HTERT RPE-1 (cell line): ENCODE measurements around the gene LIN7B.

Experiments
- in situ Hi-C: fragments of 300-500 bp; cut with MboI; formaldehyde crosslinking; loops from 4 replicates; pipeline ENCODE4 v1.14.3; 2020; ENCODE audit warnings: low sequenced_read_pairs

The LIN7B gene

GRCh38 chr19:49094505-49095482 is 19.4 kb upstream of the LIN7B start:
- in situ Hi-C loops, result no loop called here

- in situ Hi-C loops, result no loop called here
These were observed 16.5 kb upstream of the LIN7B start for GRCh38 chr19:49097453-49098288.

DNA sequence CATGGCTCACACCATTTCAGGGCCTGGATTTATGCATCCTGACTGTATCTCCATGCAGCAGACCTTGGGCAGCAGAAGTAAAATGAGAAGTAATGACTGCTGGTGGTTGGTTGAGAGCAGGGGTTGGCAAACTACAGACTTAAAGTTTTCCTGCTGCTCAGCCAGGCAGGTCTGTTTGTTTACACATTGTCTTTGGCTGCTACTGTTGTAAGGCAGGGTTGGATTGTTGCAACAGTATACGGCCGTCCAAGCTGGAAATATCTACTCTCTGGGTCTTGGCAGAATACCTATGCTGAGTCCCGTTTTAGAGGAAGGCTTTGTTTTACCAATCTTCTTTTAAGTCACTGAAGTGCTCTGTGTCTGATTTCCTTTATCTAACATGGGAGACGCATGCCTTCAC is 15.4 kb upstream of the LIN7B start:
- in situ Hi-C loops, result no loop called here

DNA sequence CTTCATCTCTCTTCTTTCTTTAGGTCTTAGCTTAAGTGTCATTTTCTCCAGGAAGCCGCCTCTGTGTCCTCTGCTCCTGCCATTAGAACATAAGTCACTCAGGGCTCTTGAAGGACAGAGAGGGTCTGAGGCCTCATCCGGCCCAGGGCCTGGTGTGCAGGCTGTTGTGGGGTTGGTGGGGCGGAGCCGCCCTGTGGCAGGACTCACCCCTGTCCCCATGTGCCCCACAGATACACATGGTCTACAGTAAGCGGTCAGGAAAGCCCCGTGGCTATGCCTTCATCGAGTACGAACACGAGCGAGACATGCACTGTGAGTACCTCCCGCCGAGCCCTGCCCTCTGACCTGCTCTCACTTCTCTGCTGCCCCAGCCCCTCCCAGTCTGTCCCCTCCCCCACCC is 13.0 kb upstream of the LIN7B start:
- in situ Hi-C loops, result no loop called here

GRCh38 chr19:49102303-49102702 is 11.9 kb upstream of the LIN7B start:
- in situ Hi-C loops, result no loop called here

DNA sequence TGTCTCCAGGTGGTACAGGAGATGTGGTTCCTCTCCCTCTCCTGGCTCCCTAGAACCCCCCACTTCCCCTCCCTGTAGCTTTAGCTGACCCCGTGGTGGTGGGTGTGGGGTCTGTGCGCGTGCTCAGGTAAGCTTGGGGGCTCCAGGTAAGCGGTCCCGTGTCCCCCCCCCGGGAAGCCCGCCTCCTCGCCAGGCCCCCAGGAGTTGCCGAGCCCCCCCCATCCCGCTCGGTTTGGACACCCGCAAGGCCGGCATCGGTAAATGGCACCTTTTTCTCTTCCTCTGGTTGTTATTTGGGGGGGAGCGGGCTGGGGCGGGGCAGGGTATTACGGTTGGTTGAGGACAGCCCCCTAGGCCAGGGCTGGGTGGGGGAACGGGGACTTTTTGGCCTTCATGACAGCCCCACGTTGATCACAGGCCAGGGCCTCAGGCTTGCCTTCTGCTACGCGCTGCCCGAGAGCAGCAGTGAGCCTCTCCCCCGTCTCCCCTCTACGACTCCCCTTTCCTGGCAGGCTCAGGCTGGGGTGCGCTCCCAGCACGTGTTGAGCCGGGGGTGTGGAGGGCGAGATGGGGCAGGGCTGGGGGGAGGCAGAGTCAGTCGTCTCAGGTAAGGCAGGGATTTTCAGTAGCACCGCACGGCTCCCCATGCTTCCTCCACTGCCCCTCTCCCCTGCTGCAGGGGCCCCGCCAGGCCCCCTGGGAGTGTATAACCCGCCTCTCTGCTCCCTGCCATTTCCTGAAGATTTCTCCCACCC is 10.7 kb upstream of the LIN7B start:
- in situ Hi-C loops, result no loop called here

GRCh38 chr19:49104229-49104864 is 9.8 kb upstream of the LIN7B start:
- in situ Hi-C loops, result no loop called here

DNA sequence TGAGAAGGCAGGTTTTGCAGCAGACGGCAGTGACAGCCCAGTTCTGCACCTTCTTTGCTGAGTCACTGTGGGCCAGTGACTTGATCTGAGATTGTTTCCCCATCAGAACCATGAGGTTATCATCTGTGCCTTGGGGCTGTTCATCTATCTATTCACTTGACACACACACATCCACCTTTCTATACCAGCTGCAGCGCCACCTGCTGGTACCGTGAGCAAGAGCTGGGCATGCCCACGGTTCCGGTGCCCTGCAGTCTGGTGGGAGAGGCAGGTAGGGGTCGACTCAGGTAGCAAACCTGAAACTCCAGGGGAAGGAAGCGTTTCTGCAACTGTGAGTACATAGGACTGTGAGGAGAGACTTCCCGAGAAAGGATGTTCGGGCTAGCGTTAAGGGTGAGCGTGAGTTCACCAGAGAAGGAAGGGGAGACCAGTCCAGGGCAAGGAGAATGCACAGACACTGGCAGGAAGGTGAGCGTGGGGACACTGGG is 7.5 kb upstream of the LIN7B start:
- in situ Hi-C loops, result no loop called here

DNA sequence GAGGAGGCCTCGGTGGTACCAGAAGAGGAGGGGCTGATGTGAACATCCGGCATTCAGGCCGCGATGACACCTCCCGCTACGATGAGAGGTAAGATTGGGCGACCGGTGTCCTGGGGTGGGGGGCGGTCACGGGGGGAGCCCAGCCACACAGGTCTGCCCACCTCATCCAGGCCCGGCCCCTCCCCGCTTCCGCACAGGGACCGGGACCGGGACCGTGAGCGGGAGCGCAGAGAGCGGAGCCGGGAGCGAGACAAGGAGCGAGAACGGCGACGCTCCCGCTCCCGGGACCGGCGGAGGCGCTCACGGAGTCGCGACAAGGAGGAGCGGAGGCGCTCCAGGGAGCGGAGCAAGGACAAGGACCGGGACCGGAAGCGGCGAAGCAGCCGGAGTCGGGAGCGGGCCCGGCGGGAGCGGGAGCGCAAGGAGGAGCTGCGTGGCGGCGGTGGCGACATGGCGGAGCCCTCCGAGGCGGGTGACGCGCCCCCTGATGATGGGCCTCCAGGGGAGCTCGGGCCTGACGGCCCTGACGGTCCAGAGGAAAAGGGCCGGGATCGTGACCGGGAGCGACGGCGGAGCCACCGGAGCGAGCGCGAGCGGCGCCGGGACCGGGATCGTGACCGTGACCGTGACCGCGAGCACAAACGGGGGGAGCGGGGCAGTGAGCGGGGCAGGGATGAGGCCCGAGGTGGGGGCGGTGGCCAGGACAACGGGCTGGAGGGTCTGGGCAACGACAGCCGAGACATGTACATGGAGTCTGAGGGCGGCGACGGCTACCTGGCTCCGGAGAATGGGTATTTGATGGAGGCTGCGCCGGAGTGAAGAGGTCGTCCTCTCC is 6.3 kb upstream of the LIN7B start:
- in situ Hi-C loops, result no loop called here

DNA sequence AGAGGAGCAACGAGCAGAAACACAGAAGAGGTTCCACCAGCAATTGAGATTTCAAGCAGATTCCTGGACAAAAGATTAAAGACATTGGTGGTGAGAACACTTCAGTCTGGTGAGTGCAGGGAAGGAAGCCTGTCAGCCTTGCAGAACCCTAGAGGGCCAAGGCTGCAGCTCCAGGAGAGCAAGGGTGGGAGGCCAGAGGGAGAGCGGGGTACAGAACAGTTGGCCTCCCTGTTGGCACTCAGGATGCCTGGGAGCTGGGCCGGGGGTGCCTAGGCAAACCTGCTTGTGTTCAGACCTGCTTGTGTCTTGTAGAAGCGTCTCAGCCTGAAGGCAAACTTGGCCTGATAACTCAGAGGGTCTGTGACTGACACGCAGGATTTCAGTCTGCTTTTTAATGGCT is 5.1 kb upstream of the LIN7B start:
- in situ Hi-C loops, result no loop called here

DNA sequence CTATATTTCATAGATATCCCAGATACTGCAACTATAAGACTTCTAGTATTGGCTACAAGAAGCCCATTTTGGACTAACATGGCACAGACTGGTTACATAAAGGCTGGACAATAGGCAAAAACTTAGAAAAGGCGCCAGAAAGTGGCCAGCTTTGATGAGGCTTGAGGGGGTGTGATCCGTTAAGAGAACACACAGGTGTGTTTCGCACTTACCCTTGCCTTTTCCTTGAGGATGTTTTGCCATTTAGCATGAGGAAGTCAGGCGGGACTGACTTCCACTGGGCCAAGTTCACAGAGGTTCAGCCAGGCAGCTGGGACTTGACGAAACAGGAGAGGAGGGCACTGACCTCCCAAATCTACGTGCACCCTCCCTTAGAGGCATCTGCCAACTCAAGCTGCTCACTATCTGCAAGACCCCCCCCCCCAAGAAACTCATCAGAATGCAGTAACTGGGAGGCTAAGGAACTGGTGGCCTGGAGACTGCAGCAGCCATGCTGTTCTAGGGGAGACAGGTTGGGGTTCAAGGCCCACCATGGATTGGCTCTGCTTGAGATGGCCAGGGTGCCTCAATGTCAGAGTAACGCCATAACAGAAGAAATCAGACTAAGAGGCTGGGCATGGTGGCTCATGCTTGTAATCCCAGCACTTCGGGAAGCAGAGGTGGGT is 4.5 kb upstream of the LIN7B start:
- in situ Hi-C loops, result no loop called here

DNA sequence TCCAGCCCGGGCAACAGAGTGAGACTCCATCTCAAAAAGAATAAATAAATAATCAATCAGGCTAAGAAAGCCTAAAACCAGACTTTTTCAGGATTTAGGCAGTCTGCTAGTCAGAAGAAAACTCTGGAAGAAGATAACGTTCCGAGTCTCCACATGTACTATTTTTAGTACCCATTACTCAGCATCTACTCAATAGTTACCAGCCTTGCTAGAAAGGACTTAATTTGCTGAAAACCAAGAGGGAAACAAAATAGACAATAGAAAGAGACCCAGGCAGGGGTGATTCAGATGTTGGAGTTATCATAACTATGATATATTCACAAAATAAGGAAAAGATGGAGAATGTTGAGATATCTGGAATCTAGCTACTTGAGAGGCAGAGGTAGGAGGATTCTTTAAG is 3.6 kb upstream of the LIN7B start:
- in situ Hi-C loops, result no loop called here

DNA sequence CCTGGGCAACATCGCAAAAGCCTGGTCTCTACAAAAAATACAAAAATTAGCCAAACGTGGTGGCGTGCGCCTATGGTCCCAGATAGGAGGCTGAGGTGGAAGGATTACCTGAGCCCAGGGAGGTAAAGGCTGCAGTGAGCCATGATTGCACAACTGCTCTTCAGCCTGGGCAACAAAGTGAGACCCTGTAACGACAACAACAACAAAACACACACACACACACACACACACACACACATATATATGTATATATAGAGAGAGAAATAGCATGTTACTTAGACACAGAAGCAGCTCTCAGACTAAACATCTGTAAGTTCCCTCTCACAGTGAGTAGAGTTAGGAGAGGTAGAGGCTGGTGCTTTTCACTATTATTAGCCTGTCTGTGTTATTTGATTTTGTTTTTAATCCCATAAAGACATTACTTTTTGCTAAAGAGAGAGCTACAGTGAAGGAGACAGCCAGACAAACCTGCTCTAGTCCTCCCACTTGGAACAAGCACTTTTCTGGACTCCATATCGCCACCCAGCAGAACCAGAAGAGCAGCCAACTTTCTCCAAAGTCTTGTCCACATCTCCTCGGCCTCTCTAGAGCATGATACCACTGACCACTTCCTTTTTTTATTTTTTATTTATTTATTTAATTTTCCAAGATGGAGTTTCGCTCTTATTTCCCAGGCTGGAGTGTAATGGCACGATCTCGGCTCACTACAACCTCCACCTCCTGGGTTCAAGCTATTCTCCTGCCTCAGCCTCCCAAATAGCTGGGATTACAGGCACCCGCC is 2.8 kb upstream of the LIN7B start:
- in situ Hi-C loops, result no loop called here

- in situ Hi-C loops, result no loop called here
These were observed 627 bp downstream of the LIN7B start for GRCh38 chr19:49114630-49115363.

- in situ Hi-C loops, result no loop called here
These were observed 2.4 kb downstream of the LIN7B start for GRCh38 chr19:49116544-49116943.

DNA sequence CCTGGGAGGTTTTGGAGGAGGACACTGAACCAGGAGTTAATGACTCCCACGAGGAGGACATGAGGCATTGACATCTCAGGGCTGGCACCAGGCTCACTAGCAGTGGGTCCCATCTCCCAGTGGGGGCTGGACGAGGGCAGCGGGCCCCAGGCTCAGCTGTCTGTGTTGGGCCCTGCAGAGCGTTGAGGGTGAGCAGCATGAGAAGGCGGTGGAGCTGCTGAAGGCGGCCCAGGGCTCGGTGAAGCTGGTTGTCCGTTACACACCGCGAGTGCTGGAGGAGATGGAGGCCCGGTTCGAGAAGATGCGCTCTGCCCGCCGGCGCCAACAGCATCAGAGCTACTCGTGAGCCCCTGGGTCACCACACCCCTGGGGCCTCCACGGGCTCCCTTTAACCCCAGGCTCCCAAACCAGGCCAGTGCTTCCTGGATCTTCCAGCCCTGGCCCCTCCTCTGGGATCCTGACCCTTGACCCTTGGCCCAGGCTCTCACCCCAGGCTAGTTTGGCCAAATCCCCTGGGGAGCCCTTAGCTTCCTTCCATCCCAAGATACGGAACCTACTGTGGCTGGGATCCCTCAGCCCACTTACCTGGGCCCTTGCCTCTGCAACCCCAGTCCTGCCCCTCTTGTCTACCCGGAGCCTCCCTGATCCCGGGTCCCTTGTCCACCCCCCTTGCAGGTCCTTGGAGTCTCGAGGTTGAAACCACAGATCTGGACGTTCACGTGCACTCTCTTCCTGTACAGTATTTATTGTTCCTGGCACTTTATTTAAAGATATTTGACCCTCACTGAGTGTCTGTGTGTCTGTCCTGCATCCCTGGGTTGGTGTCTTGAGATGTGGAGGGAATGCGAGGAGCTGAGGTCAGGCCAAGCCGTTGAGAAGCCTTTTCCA is 3.8 kb downstream of the LIN7B start:
- in situ Hi-C loops, result no loop called here
